Measurements from ENCODE around the gene CRYBG1. TPM values are rescaled to one million over a fixed set of nuclear protein-coding genes. Genes with fewer than 3 reads are reported as not detected.

CRYBG1 gene
- polyA plus RNA-seq, 1 donor from 2014 or later: 0.73 TPM

GRCh38 chr6:106379951-106380350, 19.4 kb downstream of the CRYBG1 start:
- Histone ChIP-seq H3K79me2 (replicated peaks; ENCODE audit: insufficient read depth, low read length) (no peaks in the 10 kb centered on the region), H3K4me2 (ENCODE audit: low read length) (no peak overlapping the region), H3K9me2 (ENCODE audit: insufficient read depth, low read length) (no peaks in the 10 kb centered on the region), H3K9ac (ENCODE audit: low read length) (no peak overlapping the region), H3K36me3 (ENCODE audit: insufficient read depth, low read length) (no peaks in the 10 kb centered on the region), H3K27ac (ENCODE audit: low read length) (no peak overlapping the region), H3K9me3 (ENCODE audit: low read length) (no peaks in the 10 kb centered on the region), H3K4me3 (ENCODE audit: low read length) (no peak overlapping the region), H3F3A (ENCODE audit: insufficient read depth, low read length, poor library complexity, severe bottlenecking) (no peaks in the 10 kb centered on the region), H2AFZ (ENCODE audit: low read depth, low read length) (no peak overlapping the region), H3K27me3 (ENCODE audit: insufficient read depth, low read depth, low read length) (no peaks in the 10 kb centered on the region), H4K20me1 (ENCODE audit: insufficient read depth) (no peaks in the 10 kb centered on the region)
- no peak for TF ChIP-seq EZH2 (IDR thresholded peaks at IDR 0.05; ENCODE audit: borderline replicate concordance, insufficient read depth, low read length, poor library complexity, severe bottlenecking)
- no peak for TF ChIP-seq MXI1 (conservative IDR thresholded peaks at IDR 0.05; ENCODE audit: poor library complexity, severe bottlenecking)
- TF ChIP-seq RAD21 (conservative IDR thresholded peaks at IDR 0.05): no peak

GRCh38 chr6:106380407-106380806, 19.9 kb downstream of the CRYBG1 start:
- TF ChIP-seq EZH2 (IDR thresholded peaks at IDR 0.05; ENCODE audit: borderline replicate concordance, insufficient read depth, low read length, poor library complexity, severe bottlenecking) (no peak), SMC3 (conservative IDR thresholded peaks at IDR 0.05; ENCODE audit: poor library complexity) (no peak), REST (IDR thresholded peaks at IDR 0.05; ENCODE audit: borderline replicate concordance) (no peak), TAF1 (IDR thresholded peaks at IDR 0.05; ENCODE audit: low read depth) (no peak), POLR2AphosphoS5 (IDR thresholded peaks at IDR 0.05) (no peak), RAD21 (conservative IDR thresholded peaks at IDR 0.05) (no peak), EP300 (conservative IDR thresholded peaks at IDR 0.05; ENCODE audit: poor library complexity, severe bottlenecking) (no peak), CTCF (IDR thresholded peaks at IDR 0.05; ENCODE audit: poor library complexity, severe bottlenecking) (no peak), MXI1 (conservative IDR thresholded peaks at IDR 0.05; ENCODE audit: poor library complexity, severe bottlenecking) (no peak)
- no peaks in the 10 kb centered on the region for H3K27me3 ChIP-seq (ENCODE audit: insufficient read depth, low read depth, low read length)
- H3K9me2 ChIP-seq (ENCODE audit: insufficient read depth, low read length): no peaks in the 10 kb centered on the region
- H4K20me1 ChIP-seq (ENCODE audit: insufficient read depth): no peaks in the 10 kb centered on the region
- H3K79me2 ChIP-seq (replicated peaks; ENCODE audit: insufficient read depth, low read length): no peaks in the 10 kb centered on the region
- H3K9me3 ChIP-seq (ENCODE audit: low read length): no peaks in the 10 kb centered on the region
- H3K4me2 ChIP-seq (ENCODE audit: low read length): no peak overlapping the region
- no peak overlapping the region for H3K4me3 ChIP-seq (ENCODE audit: low read length)
- no peak overlapping the region for H3K9ac ChIP-seq (ENCODE audit: low read length)
- H2AFZ ChIP-seq (ENCODE audit: low read depth, low read length): no peak overlapping the region
- no peaks in the 10 kb centered on the region for H3K36me3 ChIP-seq (ENCODE audit: insufficient read depth, low read length)
- no peaks in the 10 kb centered on the region for H3F3A ChIP-seq (ENCODE audit: insufficient read depth, low read length, poor library complexity, severe bottlenecking)
- H3K27ac ChIP-seq (ENCODE audit: low read length): no peak overlapping the region

GRCh38 chr6:106381223-106381622, 20.7 kb downstream of the CRYBG1 start:
- Histone ChIP-seq H3K9me2 (ENCODE audit: insufficient read depth, low read length) (no peaks in the 10 kb centered on the region), H3K36me3 (ENCODE audit: insufficient read depth, low read length) (no peaks in the 10 kb centered on the region), H3K9ac (ENCODE audit: low read length) (no peak overlapping the region), H3K4me2 (ENCODE audit: low read length) (no peak overlapping the region), H3K27me3 (ENCODE audit: insufficient read depth, low read depth, low read length) (no peaks in the 10 kb centered on the region), H3K4me3 (ENCODE audit: low read length) (no peak overlapping the region), H2AFZ (ENCODE audit: low read depth, low read length) (no peak overlapping the region), H3K27ac (ENCODE audit: low read length) (no peak overlapping the region), H3K79me2 (replicated peaks; ENCODE audit: insufficient read depth, low read length) (no peaks in the 10 kb centered on the region), H3K9me3 (ENCODE audit: low read length) (no peaks in the 10 kb centered on the region), H3F3A (ENCODE audit: insufficient read depth, low read length, poor library complexity, severe bottlenecking) (no peaks in the 10 kb centered on the region), H4K20me1 (ENCODE audit: insufficient read depth) (no peaks in the 10 kb centered on the region)
- no peak for TF ChIP-seq SMC3 (conservative IDR thresholded peaks at IDR 0.05; ENCODE audit: poor library complexity)
- TF ChIP-seq EP300 (conservative IDR thresholded peaks at IDR 0.05; ENCODE audit: poor library complexity, severe bottlenecking): no peak
- no peak for TF ChIP-seq MXI1 (conservative IDR thresholded peaks at IDR 0.05; ENCODE audit: poor library complexity, severe bottlenecking)
- TF ChIP-seq CTCF (IDR thresholded peaks at IDR 0.05; ENCODE audit: poor library complexity, severe bottlenecking): no peak
- TF ChIP-seq REST (IDR thresholded peaks at IDR 0.05; ENCODE audit: borderline replicate concordance): no peak
